ENCODE measurements around the gene PROSER2. TPM values are rescaled to one million over a fixed set of nuclear protein-coding genes. Genes with fewer than 3 reads are reported as not detected.

PROSER2 gene
- total and polyA plus RNA-seq, 2 donors (not counting 3 experiments of a cell fraction or from before 2014, with no cell fraction given), result 5.9 to 22.6 TPM

- Histone ChIP-seq H3K4me1 (ENCODE audit: control insufficient read depth, extremely low read depth, insufficient read depth, low read length) (peaks cover 2% of the 10 kb centered on the region), H2AFZ (ENCODE audit: low read depth, low read length) (no peak overlapping the region), H3K9ac (replicated peaks; ENCODE audit: extremely low read depth, insufficient read depth, low read length) (no peak overlapping the region), H3K36me3 (ENCODE audit: control insufficient read depth in 2 of 2, extremely low read depth in 1 of 2, insufficient read depth in 2 of 2, low read length in 2 of 2) (no peaks in the 10 kb centered on the region), H3K4me2 (ENCODE audit: insufficient read depth, low read length) (no peak overlapping the region), H3K79me2 (ENCODE audit: control insufficient read depth, insufficient read depth, low read length) (peaks cover 47% of the 10 kb centered on the region), H3K27me3 (ENCODE audit: control insufficient read depth in 2 of 2, insufficient read depth in 2 of 2, low read length in 2 of 2) (no peaks in the 10 kb centered on the region), H3K9me3 (replicated peaks; ENCODE audit: control insufficient read depth, insufficient read depth, low read length) (no peaks in the 10 kb centered on the region), H4K20me1 (replicated peaks; ENCODE audit: control insufficient read depth, extremely low read depth, insufficient read depth, low read length) (no peaks in the 10 kb centered on the region), H3K4me3 (replicated peaks in 1 of 3; ENCODE audit: insufficient read depth in 1 of 3, low read depth in 1 of 3, low read length in 3 of 3) (no peak overlapping the region), H3K27ac (ENCODE audit: insufficient read depth, low read depth, low read length) (no peak overlapping the region), H3K9me1 (replicated peaks; ENCODE audit: control insufficient read depth, extremely low read depth, insufficient read depth, low read length) (no peaks in the 10 kb centered on the region)
- intact Hi-C loops (cut with micrococcal nuclease) (no loop called here), dilution Hi-C loops (cut with MboI; ENCODE audit: extremely low pct_ligation_motif_present, low sequenced_read_pairs) (no loop called here)
- POLR2A ChIA-PET, result no interaction called here
- CTCF ChIA-PET, result interaction anchor here (2.0 kb wide), 1 partner anchor 43 kb away, joined by 8 read pairs; no protein-coding TSS in a partner anchor
- no peak for DNase-seq (ENCODE audit: low read depth, low spot score)
- no peak for FAIRE-seq
- BruUV-seq (replicated peaks), result no TSS peak
- TF ChIP-seq FOS (IDR thresholded peaks at IDR 0.05; ENCODE audit: borderline replicate concordance, insufficient read depth, low read length), result no peak
- no peak for TF ChIP-seq EZH2 (IDR thresholded peaks at IDR 0.05; ENCODE audit: borderline replicate concordance, low read depth, low read length, severe bottlenecking)
- no peak for TF ChIP-seq CTCF (IDR thresholded peaks at IDR 0.05; ENCODE audit: extremely low read depth in 1 of 2, insufficient read depth in 1 of 2, low read depth in 1 of 2, low read length in 2 of 2)
- no peak for TF ChIP-seq GATA2 (IDR thresholded peaks at IDR 0.05; ENCODE audit: insufficient read depth, insufficient read length, low read depth, low read length)
- no peak for TF ChIP-seq MYC (IDR thresholded peaks at IDR 0.05; ENCODE audit: low read depth, low read length)
- no peak for TF ChIP-seq POLR2AphosphoS5 (IDR thresholded peaks at IDR 0.05; ENCODE audit: insufficient read depth, low read depth, low read length)
- no peak for TF ChIP-seq MAX (IDR thresholded peaks at IDR 0.05; ENCODE audit: insufficient read depth, insufficient read length)
- no peak for TF ChIP-seq POLR2A (IDR thresholded peaks at IDR 0.05; ENCODE audit: low read depth, low read length)
- TF ChIP-seq JUN (IDR thresholded peaks at IDR 0.05; ENCODE audit: borderline replicate concordance, insufficient read depth, insufficient read length, low read depth), result no peak
Measured at GRCh38 chr10:11825796-11826414, 2.7 kb downstream of the PROSER2 start.
